H1 (cell line): ENCODE results near the gene FOXJ2. TPM values are rescaled to one million over a fixed set of nuclear protein-coding genes. Genes with fewer than 3 reads are reported as not detected.

Experiments used
- CTCF ChIA-PET: fragments of 300-600 bp; sonication (Branson Sonifier 250); formaldehyde crosslinking; loops from one replicate; lab custom pipeline; 2021; ENCODE audit not compliant: partially characterized antibody; lab: Charles Lee
- POLR2A ChIA-PET: fragments of 300-600 bp; sonication (Branson Sonifier 250); formaldehyde crosslinking; loops from one replicate; lab custom pipeline; 2021; ENCODE audit warnings: inconsistent platforms; ENCODE audit not compliant: partially characterized antibody; lab: Charles Lee
- DNase-seq, 2 experiments: peaks; one replicate each; pipeline versions ENCODE4 v3.0.0 to v3.0.0-alpha.2; 2010 to 2022; ENCODE audit warnings: low spot score in 2 of 2, low read depth in 1 of 2, mixed read lengths in 1 of 2
- FAIRE-seq: peaks from 2 replicates; lab custom pipeline; 2011; peaks lifted over from hg19 to GRCh38; lab: Jason Lieb, UNC
- H2AFZ ChIP-seq: 2 replicates; pipeline ENCODE4 v1.8.1; 2012; ENCODE audit warnings: low read length, inconsistent platforms
- H2AK5ac ChIP-seq: 2 replicates; pipeline ENCODE4 v1.6.1; 2013; ENCODE audit warnings: low read depth, low read length
- H2BK120ac ChIP-seq: replicated peaks from 2 replicates; pipeline ENCODE3; 2013; ENCODE audit warnings: low read depth, low read length, inconsistent platforms
- H2BK12ac ChIP-seq: 2 replicates; pipeline ENCODE4 v1.6.1; 2013; ENCODE audit warnings: low read depth, low read length
- H2BK15ac ChIP-seq: 2 replicates; pipeline ENCODE4 v1.6.1; 2013; ENCODE audit warnings: low read length
- H2BK20ac ChIP-seq: 2 replicates; pipeline ENCODE4 v1.6.1; 2013; ENCODE audit warnings: low read length
- H2BK5ac ChIP-seq: 2 replicates; pipeline ENCODE4 v1.6.1; 2013; ENCODE audit warnings: low read depth, low read length
- H3K14ac ChIP-seq: 2 replicates; pipeline ENCODE4 v1.6.1; 2013; ENCODE audit warnings: inconsistent platforms; ENCODE audit not compliant: insufficient read length
- H3K18ac ChIP-seq: 2 replicates; pipeline ENCODE4 v1.6.1; 2013; ENCODE audit warnings: low read length; ENCODE audit errors: extremely low read depth
- H3K23ac ChIP-seq: 2 replicates; pipeline ENCODE4 v1.6.1; 2013; ENCODE audit warnings: inconsistent platforms; ENCODE audit not compliant: insufficient read length
- H3K23me2 ChIP-seq: 2 replicates; pipeline ENCODE4 v1.6.1; 2013; ENCODE audit warnings: low read depth, low read length
- H3K27ac ChIP-seq: 2 replicates; pipeline ENCODE4 v1.6.1; 2011; ENCODE audit warnings: low read depth, low read length, inconsistent platforms
- H3K27me3 ChIP-seq, 4 experiments: replicated peaks in 1 of 4; 1 replicate in 1 of 4; 2 replicates in 3 of 4; pipeline versions ENCODE4 v1.6.1 to v1.8.1; 2011 to 2013; ENCODE audit warnings: low read length in 3 of 4, mild to moderate bottlenecking in 3 of 4, inconsistent platforms in 2 of 4, mixed read lengths in 2 of 4, moderate library complexity in 1 of 4; ENCODE audit not compliant: control insufficient read depth in 3 of 4, insufficient read depth in 3 of 4; ENCODE audit errors: extremely low read depth in 1 of 4
- H3K36me3 ChIP-seq, 4 experiments: 2 replicates each; pipeline versions ENCODE4 v1.6.1 to v1.8.1; 2011 to 2013; ENCODE audit warnings: mild to moderate bottlenecking in 4 of 4, low read length in 3 of 4, moderate library complexity in 2 of 4, control low read depth in 1 of 4, inconsistent platforms in 1 of 4; ENCODE audit not compliant: insufficient read depth in 4 of 4, control insufficient read depth in 2 of 4
- H3K4ac ChIP-seq: replicated peaks from 2 replicates; pipeline ENCODE3; 2013; ENCODE audit warnings: low read length, low read depth, mixed read lengths, inconsistent platforms; ENCODE audit not compliant: insufficient read length
- H3K4me1 ChIP-seq, 4 experiments: replicated peaks in 1 of 4; 1 replicate in 1 of 4; 2 replicates in 3 of 4; pipeline versions ENCODE4 v1.6.1 to v1.8.1; 2011 to 2013; ENCODE audit warnings: low read length in 3 of 4, inconsistent platforms in 2 of 4, mixed read lengths in 1 of 4; ENCODE audit not compliant: insufficient read depth in 4 of 4, control insufficient read depth in 3 of 4
- H3K4me2 ChIP-seq, 2 experiments: 2 replicates each; pipeline versions ENCODE4 v1.6.1 to v1.8.1; 2011 to 2013; ENCODE audit warnings: low read depth in 2 of 2, low read length in 2 of 2, control low read depth in 1 of 2, inconsistent platforms in 1 of 2, mild to moderate bottlenecking in 1 of 2; ENCODE audit not compliant: insufficient read depth in 1 of 2
- H3K4me3 ChIP-seq, 4 experiments: fragments of 200-600, 300-600 bp in 1 of 4; sonication (generic), shearing (Covaris generic), sonication (Bioruptor Twin) in 1 of 4; 2 replicates each; pipeline versions ENCODE4 v1.5.1 to v1.8.1; 2011 to 2016; ENCODE audit warnings: low read length in 4 of 4, low read depth in 3 of 4, control low read depth in 2 of 4, inconsistent platforms in 2 of 4, mild to moderate bottlenecking in 2 of 4, mixed read lengths in 1 of 4, moderate library complexity in 1 of 4; ENCODE audit not compliant: insufficient read depth in 2 of 4; ENCODE audit errors: extremely low read depth in 1 of 4
- H3K56ac ChIP-seq: replicated peaks from 2 replicates; pipeline ENCODE3; 2013; ENCODE audit warnings: low read depth, mild to moderate bottlenecking, mixed read lengths, low read length, inconsistent platforms; ENCODE audit not compliant: insufficient read length
- H3K79me1 ChIP-seq: 2 replicates; pipeline ENCODE4 v1.6.1; 2013; ENCODE audit warnings: low read depth, low read length, control low read depth
- H3K79me2 ChIP-seq, 2 experiments: 2 replicates each; pipeline versions ENCODE4 v1.6.1 to v1.8.1; 2012 to 2013; ENCODE audit warnings: low read length in 2 of 2, mild to moderate bottlenecking in 2 of 2, inconsistent platforms in 1 of 2; ENCODE audit not compliant: insufficient read depth in 2 of 2, control insufficient read depth in 1 of 2
- H3K9ac ChIP-seq, 4 experiments: replicated peaks in 1 of 4; 1 replicate in 1 of 4; 2 replicates in 3 of 4; pipeline versions ENCODE4 v1.6.1 to v1.8.1; 2011 to 2013; ENCODE audit warnings: low read depth in 3 of 4, low read length in 3 of 4, control low read depth in 2 of 4, mild to moderate bottlenecking in 2 of 4, moderate library complexity in 2 of 4, inconsistent platforms in 1 of 4; ENCODE audit errors: extremely low read depth in 1 of 4
- H3K9me3 ChIP-seq, 2 experiments: 2 replicates each; pipeline versions ENCODE4 v1.6.1 to v1.8.1; 2012 to 2013; ENCODE audit warnings: mild to moderate bottlenecking in 2 of 2, moderate library complexity in 2 of 2, control low read depth in 1 of 2, inconsistent platforms in 1 of 2, low read depth in 1 of 2, low read length in 1 of 2, mixed read lengths in 1 of 2; ENCODE audit not compliant: insufficient read depth in 2 of 2
- H4K20me1 ChIP-seq, 2 experiments: replicated peaks in 1 of 2; 2 replicates each; pipeline versions ENCODE3 to v1.8.1; 2011 to 2013; ENCODE audit warnings: inconsistent platforms in 2 of 2, low read length in 2 of 2, mild to moderate bottlenecking in 1 of 2; ENCODE audit not compliant: insufficient read depth in 2 of 2, control insufficient read depth in 1 of 2
- H4K5ac ChIP-seq: 2 replicates; pipeline ENCODE4 v1.6.1; 2013; ENCODE audit warnings: low read length, low read depth, mixed read lengths, inconsistent platforms; ENCODE audit not compliant: insufficient read length
- H4K8ac ChIP-seq: 2 replicates; pipeline ENCODE4 v1.8.0; 2013; ENCODE audit warnings: mild to moderate bottlenecking, moderate library complexity, low read length, inconsistent platforms; ENCODE audit not compliant: insufficient read depth; ENCODE audit errors: extremely low read depth
- H4K91ac ChIP-seq: replicated peaks from 2 replicates; pipeline ENCODE3; 2013; ENCODE audit warnings: low read length, mixed read lengths, inconsistent platforms; ENCODE audit not compliant: insufficient read length
- ASH2L ChIP-seq: fragments of 200-600, 300-600 bp; sonication (generic); IDR thresholded peaks from one replicate; pipeline ENCODE4 v1.7.1; 2017; ENCODE audit warnings: low read length
- FOSL1 ChIP-seq: IDR thresholded peaks from 2 replicates; pipeline ENCODE4 v1.6.1; 2011; ENCODE audit warnings: mild to moderate bottlenecking, low read depth, low read length, moderate library complexity; ENCODE audit not compliant: insufficient read depth
- HDAC2 ChIP-seq, 2 experiments: fragments of 300-600 bp in 1 of 2; sonication (generic) in 1 of 2; IDR thresholded peaks; 2 replicates each; pipeline ENCODE4 v1.6.1; 2011 to 2012; ENCODE audit warnings: low read depth in 2 of 2, low read length in 2 of 2, mild to moderate bottlenecking in 2 of 2, moderate library complexity in 2 of 2, borderline replicate concordance in 1 of 2, inconsistent platforms in 1 of 2
- NANOG ChIP-seq: IDR thresholded peaks from 2 replicates; pipeline ENCODE4 v1.6.1; 2011; ENCODE audit warnings: low read length, low read depth, mild to moderate bottlenecking, inconsistent platforms; ENCODE audit not compliant: insufficient read depth, poor library complexity, severe bottlenecking
- POLR2AphosphoS5 ChIP-seq: IDR thresholded peaks from 2 replicates; pipeline ENCODE4 v1.6.1; 2011; ENCODE audit warnings: low read depth, low read length
- SIX5 ChIP-seq: IDR thresholded peaks from 2 replicates; pipeline ENCODE4 v1.6.1; 2011; ENCODE audit warnings: mild to moderate bottlenecking, low read depth, low read length
- YY1 ChIP-seq: IDR thresholded peaks from 2 replicates; pipeline ENCODE4 v1.6.1; 2011; ENCODE audit warnings: low read depth, mild to moderate bottlenecking, low read length
- ZNF274 ChIP-seq: IDR thresholded peaks from 2 replicates; pipeline ENCODE4 v1.7.0; 2012; ENCODE audit warnings: low read length, borderline replicate concordance; ENCODE audit errors: extremely low read depth
- WGBS, 2 experiments: shearing (Covaris generic) in 1 of 2; methylation state at CpG; one replicate each; pipeline versions ENCODE4 v1.1.6 to v1.1.7; 2013 to 2015; ENCODE audit warnings: low lambda C conversion rate in 2 of 2, mixed read lengths in 2 of 2, inconsistent platforms in 1 of 2, low coverage in 1 of 2, missing lambda C conversion rate in 1 of 2; ENCODE audit not compliant: insufficient replicate concordance in 2 of 2, insufficient coverage in 1 of 2, insufficient read length in 1 of 2; ENCODE audit errors: extremely low coverage in 1 of 2, missing lambda C conversion rate in 1 of 2; 5-methylcytosine and 5-hydroxymethylcytosine counted together
- polyA plus RNA-seq, 7 experiments: library from polyadenylated mRNA; depleted of rRNA in 3 of 7; stranded (reverse) in 5 of 7; unstranded in 2 of 7; fragments of >200 nt in 5 of 7; fragments of 200-250 nt in 2 of 7; gene quantifications; 1 replicate in 5 of 7; 2 replicates in 1 of 7; 4 replicates in 1 of 7; pipeline versions ENCODE4 v1.2.1 to v1.2.3, GENCODE V29; 2011 to 2013; ENCODE audit warnings: missing spikeins in 2 of 7, mixed read lengths in 2 of 7
- total RNA-seq: library from RNA; stranded (reverse); fragmentation: NEBNext Ultra II Directional; extraction: Animal tissue kit (Norgen Biotek cat#: 25700); gene quantifications from 2 replicates; pipeline ENCODE4 v1.2.1, GENCODE V29; 2021
- TF ChIP-seq, protein P1 (sequence below), 3 experiments: IDR thresholded peaks; 1 replicate in 2 of 3; 2 replicates in 1 of 3; pipeline versions ENCODE4 v1.5.1 to v1.6.1; 2011; ENCODE audit warnings: low read length in 3 of 3, mild to moderate bottlenecking in 3 of 3, inconsistent platforms in 2 of 3, low read depth in 1 of 3, moderate library complexity in 1 of 3; ENCODE audit not compliant: insufficient read depth in 1 of 3; ENCODE audit errors: control extremely low read depth in 1 of 3

The FOXJ2 gene
- total and polyA plus RNA-seq, 2 of the 8 experiments (the other 6 are each of a cell fraction or from before 2014, with no cell fraction given), result 4.2 to 9.3 TPM

- Histone ChIP-seq H3K56ac (no peak overlapping the region), H3K4ac (no peak overlapping the region), H4K8ac (no peak overlapping the region), H4K91ac (no peak overlapping the region), H3K9me3 (peaks cover 5 to 10% of the 10 kb centered on the region in 2 experiments), H2BK20ac (no peak overlapping the region; the same call in 1 of the 2 replicates), H3K23me2 (no peaks in the 10 kb centered on the region), H3K79me2 (no peaks in the 10 kb centered on the region), H3K36me3 (no peaks in the 10 kb centered on the region), H4K5ac (no peak overlapping the region), H3K18ac (no peak overlapping the region), H2BK12ac (no peak overlapping the region), H3K14ac (no peak overlapping the region), H2BK120ac (no peak overlapping the region), H3K27ac (no peak overlapping the region), H4K20me1 (no peaks in the 10 kb centered on the region), H2AK5ac (no peak overlapping the region), H2AFZ (no peak overlapping the region), H3K4me1 (peaks cover 0 to 6% (median 2%) of the 10 kb centered on the region in 4 experiments; a peak in 5 of 7 replicates), H3K4me3 (no peak overlapping the region), H3K9ac (no peak overlapping the region), H3K79me1 (no peaks in the 10 kb centered on the region), H3K27me3 (no peaks in the 10 kb centered on the region), H3K23ac (no peak overlapping the region), H3K4me2 (no peak overlapping the region), H2BK5ac (no peak overlapping the region), H2BK15ac (no peak overlapping the region)
- ChIA-PET POLR2A (interaction anchor here (1.3 to 4.2 kb wide), 5 partner anchors 25 to 89 kb away, joined by 3 to 25 read pairs (median 7); partner anchors contain the start of gene SLC2A3), CTCF (interaction anchor here (0.7 to 4.4 kb wide), 19 partner anchors 11 to 352 kb away, joined by 3 to 66 read pairs (median 4); partner anchors contain the start of gene SLC2A3)
- 60% methylated on average over 9 of the region's 9 CpGs; no CpG with 5 or more reads in 1 of the 2 experiments for WGBS, 2 experiments
- DNase-seq (peak; percentile 38 to 74), FAIRE-seq (peak; percentile 99)
- TF ChIP-seq SIX5, result no peak
- TF ChIP-seq, protein P1, sequence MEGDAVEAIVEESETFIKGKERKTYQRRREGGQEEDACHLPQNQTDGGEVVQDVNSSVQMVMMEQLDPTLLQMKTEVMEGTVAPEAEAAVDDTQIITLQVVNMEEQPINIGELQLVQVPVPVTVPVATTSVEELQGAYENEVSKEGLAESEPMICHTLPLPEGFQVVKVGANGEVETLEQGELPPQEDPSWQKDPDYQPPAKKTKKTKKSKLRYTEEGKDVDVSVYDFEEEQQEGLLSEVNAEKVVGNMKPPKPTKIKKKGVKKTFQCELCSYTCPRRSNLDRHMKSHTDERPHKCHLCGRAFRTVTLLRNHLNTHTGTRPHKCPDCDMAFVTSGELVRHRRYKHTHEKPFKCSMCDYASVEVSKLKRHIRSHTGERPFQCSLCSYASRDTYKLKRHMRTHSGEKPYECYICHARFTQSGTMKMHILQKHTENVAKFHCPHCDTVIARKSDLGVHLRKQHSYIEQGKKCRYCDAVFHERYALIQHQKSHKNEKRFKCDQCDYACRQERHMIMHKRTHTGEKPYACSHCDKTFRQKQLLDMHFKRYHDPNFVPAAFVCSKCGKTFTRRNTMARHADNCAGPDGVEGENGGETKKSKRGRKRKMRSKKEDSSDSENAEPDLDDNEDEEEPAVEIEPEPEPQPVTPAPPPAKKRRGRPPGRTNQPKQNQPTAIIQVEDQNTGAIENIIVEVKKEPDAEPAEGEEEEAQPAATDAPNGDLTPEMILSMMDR (IDR thresholded peaks at IDR 0.05; ENCODE audit: control extremely low read depth in 1 of 3, insufficient read depth in 1 of 3, low read depth in 1 of 3, low read length in 3 of 3), result peak; percentile 52 to 85 (median 75)
- no peak for TF ChIP-seq POLR2AphosphoS5
- TF ChIP-seq FOSL1, result no peak
- 0 out of 2 replicates have a peak, but pooled peaks have one; percentile 19 for TF ChIP-seq YY1
- TF ChIP-seq ASH2L, result no peak
- no peak for TF ChIP-seq HDAC2 (IDR thresholded peaks at IDR 0.05; ENCODE audit: borderline replicate concordance in 1 of 2, low read depth in 2 of 2, low read length in 2 of 2)
- no peak for TF ChIP-seq NANOG
- no peak for TF ChIP-seq ZNF274
Measured at GRCh38 chr12:7995266-7995963, 37.1 kb upstream of the FOXJ2 start.
